Esophagus muscularis mucosa (tissue), 4 donors: ENCODE results near the gene TMEM243. TPM values are rescaled to one million over a fixed set of nuclear protein-coding genes. Genes with fewer than 3 reads are reported as not detected.

Experiments used
- DNase-seq: peaks from one replicate; pipeline ENCODE4 v3.0.0-alpha.2; 2017; ENCODE audit errors: extremely low spot score
- H3K27ac ChIP-seq, 4 donors: fragments of 200-600 bp; sonication (generic); replicated peaks in 1 of 4; 1 replicate in 3 of 4; 2 replicates in 1 of 4; pipeline ENCODE4 v1.5.1; 2016 to 2019; ENCODE audit warnings: mild to moderate bottlenecking in 1 of 4
- H3K27me3 ChIP-seq, 4 donors: fragments of 200-600 bp; sonication (generic); one replicate each; pipeline versions ENCODE4 v1.5.1 to v1.6.0; 2016 to 2019
- H3K36me3 ChIP-seq, 4 donors: fragments of 200-600 bp; sonication (generic); one replicate each; pipeline ENCODE4 v1.5.1; 2016 to 2019
- H3K4me1 ChIP-seq, 4 donors: fragments of 200-600 bp; sonication (generic); one replicate each; pipeline ENCODE4 v1.5.1; 2016 to 2019
- H3K4me3 ChIP-seq, 4 donors: fragments of 200-600 bp; sonication (generic); 1 replicate in 2 of 4; 2 replicates in 2 of 4; pipeline ENCODE4 v1.5.1; 2016 to 2019; ENCODE audit warnings: mild to moderate bottlenecking in 4 of 4, moderate library complexity in 1 of 4
- H3K9me3 ChIP-seq, 4 donors: fragments of 200-600 bp; sonication (generic); 1 replicate in 3 of 4; 2 replicates in 1 of 4; pipeline ENCODE4 v1.5.1; 2016 to 2019
- CTCF ChIP-seq, 3 experiments: fragments of 200-600 bp in 2 of 3; fragments of 450-650 bp in 1 of 3; sonication (generic) in 2 of 3; IDR thresholded peaks; one replicate each; pipeline ENCODE4 v1.5.1; 2017 to 2019; ENCODE audit warnings: antibody characterized with exemption in 3 of 3, mild to moderate bottlenecking in 2 of 3, moderate library complexity in 1 of 3
- EP300 ChIP-seq: sonication (generic); formaldehyde crosslinking; IDR thresholded peaks from one replicate; pipeline ENCODE4 v1.6.1; 2017; ENCODE audit warnings: antibody characterized with exemption
- POLR2A ChIP-seq: fragments of 450-650 bp; IDR thresholded peaks from one replicate; pipeline ENCODE4 v1.6.1; 2017; ENCODE audit warnings: antibody characterized with exemption, moderate library complexity, mild to moderate bottlenecking, low read depth
- POLR2AphosphoS5 ChIP-seq, 2 donors: sonication (generic); formaldehyde crosslinking; IDR thresholded peaks; one replicate each; pipeline ENCODE4 v1.6.1; 2017; ENCODE audit warnings: antibody characterized with exemption in 2 of 2
- WGBS: methylation state at CpG from one replicate; pipeline ENCODE4 v1.1.5; 2018; 5-methylcytosine and 5-hydroxymethylcytosine counted together
- intact Hi-C: fragments of 100-400 bp; cut with DNase I; formaldehyde crosslinking; loops from one replicate; pipeline ENCODE4 v1.15.1; 2023
- total RNA-seq, 4 donors: library from RNA; depleted of rRNA; stranded (reverse); fragments of >200 nt; gene quantifications; one replicate each; pipeline versions ENCODE4 v1.1.0 to v1.2.1, GENCODE V29; 2016

Gene TMEM243
- total RNA-seq, 4 donors from 2014 or later = 15.0 to 27.9 (median 19.8) TPM

- Histone ChIP-seq H3K27me3 (no peaks in the 10 kb centered on the region), H3K9me3 (no peaks in the 10 kb centered on the region), H3K27ac (peak overlapping the region; percentile 86 to 97 (median 96)), H3K4me3 (peak overlapping the region; percentile 69 to 80 (median 74)), H3K36me3 (no peaks in the 10 kb centered on the region), H3K4me1 (peaks cover 36 to 65% (median 57%) of the 10 kb centered on the region in 4 donors)
- TF ChIP-seq POLR2A = no peak
- TF ChIP-seq POLR2AphosphoS5 (IDR thresholded peaks at IDR 0.05) = no peak
- no peak for TF ChIP-seq EP300
- 40% methylated on average over 2 of the region's 2 CpGs for WGBS
- DNase-seq = no peak
- intact Hi-C loops = loop anchor here (5.0 to 10.0 kb wide), 2 partner anchors 97 to 191 kb away; partner anchors contain the start of genes CROT and ELAPOR2
Observed at GRCh38 chr7:87154166-87154565, 65.4 kb downstream of the TMEM243 start.

GRCh38 chr7:87152897-87153641, 66.5 kb downstream of the TMEM243 start:
- intact Hi-C loops = loop anchor here (2.0 to 10.0 kb wide), 3 partner anchors 68 to 192 kb away; partner anchors contain the start of genes CROT and ELAPOR2
- H3K27ac ChIP-seq = peak overlapping the region; percentile 86 to 97 (median 96)
- TF ChIP-seq POLR2A = no peak
- TF ChIP-seq CTCF (IDR thresholded peaks at IDR 0.05) = no peak
- no peak for TF ChIP-seq POLR2AphosphoS5 (IDR thresholded peaks at IDR 0.05)
- no peak for TF ChIP-seq EP300
- H3K36me3 ChIP-seq = no peaks in the 10 kb centered on the region
- peak overlapping the region; percentile 69 to 80 (median 74) for H3K4me3 ChIP-seq
- H3K4me1 ChIP-seq = peaks cover 36 to 57% (median 53%) of the 10 kb centered on the region in 4 donors
- 0% methylated on average over 23 of the region's 25 CpGs for WGBS
- H3K27me3 ChIP-seq = no peaks in the 10 kb centered on the region
- no peaks in the 10 kb centered on the region for H3K9me3 ChIP-seq
- DNase-seq = no peak

- no peaks in the 10 kb centered on the region for H3K27me3 ChIP-seq
- H3K4me3 ChIP-seq = peak within 1 kb of the TSS; percentile 69 to 80 (median 74)
- no peaks in the 10 kb centered on the region for H3K9me3 ChIP-seq
- no peaks in the 10 kb centered on the region for H3K36me3 ChIP-seq
- intact Hi-C loops = loop anchor here (2.0 to 10.0 kb wide), 3 partner anchors 68 to 192 kb away; partner anchors contain the start of genes CROT and ELAPOR2
- peak within 1 kb of the TSS; percentile 86 to 97 (median 96) for H3K27ac ChIP-seq
- H3K4me1 ChIP-seq = peaks cover 36 to 50% (median 48%) of the 10 kb centered on the region in 4 donors
- WGBS = 0% methylated on average over 22 of the region's 71 CpGs
- DNase-seq = peak; percentile 99
- TF ChIP-seq POLR2A (peak; percentile 66), CTCF (IDR thresholded peaks at IDR 0.05) (no peak), EP300 (no peak), POLR2AphosphoS5 (IDR thresholded peaks at IDR 0.05) (peak; percentile 87 to 92)
Observed at GRCh38 chr7:87152112-87152896, 67.2 kb downstream of the TMEM243 start, which contains the start of gene DMTF1. TSS of gene DMTF1 (plus strand) at chr7:87152453. CDS start at chr7:87164942, 12,489 bp downstream.

- peak overlapping the region; percentile 69 to 80 (median 74) for H3K4me3 ChIP-seq
- TF ChIP-seq CTCF (IDR thresholded peaks at IDR 0.05) (no peak), EP300 (no peak), POLR2AphosphoS5 (IDR thresholded peaks at IDR 0.05) (no peak)
- 3% methylated on average over 13 of the region's 13 CpGs for WGBS
Observed at GRCh38 chr7:87151729-87152111, 67.8 kb downstream of the TMEM243 start.

More at GRCh38 chr7:87151729-87152111, 67.8 kb downstream of the TMEM243 start:
- Histone ChIP-seq H3K4me1 (peaks cover 31 to 44% (median 42%) of the 10 kb centered on the region in 4 donors), H3K36me3 (no peaks in the 10 kb centered on the region), H3K27ac (peak overlapping the region; percentile 86 to 97 (median 96)), H3K9me3 (no peaks in the 10 kb centered on the region), H3K27me3 (no peaks in the 10 kb centered on the region)
- DNase-seq = no peak
- intact Hi-C loops = loop anchor here (2.0 to 10.0 kb wide), 3 partner anchors 69 to 193 kb away; partner anchors contain the start of genes CROT and ELAPOR2
